Gastroesophageal sphincter (tissue), 4 donors: ENCODE data around the gene SYTL5. TPM values are rescaled to one million over a fixed set of nuclear protein-coding genes. Genes with fewer than 3 reads are reported as not detected.

Source experiments
- ATAC-seq: fragments of 150-250 bp; one replicate; pipeline ENCODE4 v1.9.1; 2016; ENCODE audit warnings: mild to moderate bottlenecking, moderate library complexity
- H3K27ac ChIP-seq, 4 donors: fragments of 200-600 bp; sonication (generic) in 3 of 4; 1 replicate in 3 of 4; 2 replicates in 1 of 4; pipeline ENCODE4 v1.5.1; 2016 to 2019
- H3K27me3 ChIP-seq: fragments of 200-600 bp; sonication (generic); one replicate; pipeline ENCODE4 v1.5.1; 2019
- H3K36me3 ChIP-seq, 2 donors: fragments of 200-600 bp; sonication (generic); one replicate each; pipeline ENCODE4 v1.5.1; 2019; ENCODE audit warnings: control low read depth in 1 of 2
- H3K4me1 ChIP-seq, 3 donors: fragments of 200-600 bp; sonication (generic); 1 replicate in 2 of 3; 2 replicates in 1 of 3; pipeline ENCODE4 v1.5.1; 2016 to 2019; ENCODE audit warnings: control low read depth in 2 of 3
- H3K4me3 ChIP-seq, 2 donors: fragments of 200-600 bp; sonication (generic); one replicate each; pipeline ENCODE4 v1.5.1; 2019; ENCODE audit warnings: mild to moderate bottlenecking in 1 of 2, moderate library complexity in 1 of 2
- H3K9me3 ChIP-seq, 3 donors: fragments of 200-600 bp; sonication (generic); one replicate each; pipeline ENCODE4 v1.5.1; 2017 to 2019; ENCODE audit warnings: control low read depth in 2 of 3
- CTCF ChIP-seq, 4 experiments: fragments of 200-600 bp in 2 of 4; fragments of 450-650 bp in 2 of 4; sonication (generic) in 1 of 4; IDR thresholded peaks; one replicate each; pipeline ENCODE4 v1.5.1; 2017 to 2019; ENCODE audit warnings: antibody characterized with exemption in 4 of 4, mild to moderate bottlenecking in 2 of 4, moderate library complexity in 2 of 4
- EP300 ChIP-seq: sonication (generic); formaldehyde crosslinking; IDR thresholded peaks from one replicate; pipeline ENCODE4 v1.6.1; 2017; ENCODE audit warnings: antibody characterized with exemption, mild to moderate bottlenecking
- POLR2A ChIP-seq, 2 donors: fragments of 450-650 bp; IDR thresholded peaks; one replicate each; pipeline ENCODE4 v1.6.1; 2017; ENCODE audit warnings: antibody characterized with exemption in 2 of 2, mild to moderate bottlenecking in 2 of 2, moderate library complexity in 1 of 2
- POLR2AphosphoS5 ChIP-seq: sonication (generic); formaldehyde crosslinking; IDR thresholded peaks from one replicate; pipeline ENCODE4 v1.6.1; 2017; ENCODE audit warnings: antibody characterized with exemption
- WGBS, 2 donors: methylation state at CpG; one replicate each; pipeline ENCODE4 v1.1.5; 2018; ENCODE audit warnings: low coverage in 1 of 2; 5-methylcytosine and 5-hydroxymethylcytosine counted together
- total RNA-seq, 4 donors: library from RNA; depleted of rRNA; stranded (reverse); fragments of >200 nt; gene quantifications; one replicate each; pipeline ENCODE4 v1.1.0, GENCODE V29; 2016

The SYTL5 gene
- total RNA-seq, 4 donors from 2014 or later = 0.08 to 1.3 (median 0.13) TPM; not detected in 1

- TF ChIP-seq EP300 = no peak
- TF ChIP-seq POLR2AphosphoS5 = no peak
- TF ChIP-seq POLR2A (IDR thresholded peaks at IDR 0.05) = no peak
- no peak for TF ChIP-seq CTCF (IDR thresholded peaks at IDR 0.05)
- Histone ChIP-seq H3K4me3 (no peak overlapping the region), H3K4me1 (no peaks in the 10 kb centered on the region), H3K27me3 (no peaks in the 10 kb centered on the region), H3K27ac (no peak overlapping the region), H3K36me3 (no peaks in the 10 kb centered on the region), H3K9me3 (no peaks in the 10 kb centered on the region)
- ATAC-seq = no peak
- 77% methylated on average over 2 of the region's 4 CpGs; no CpG with 5 or more reads in 1 of the 2 donors for WGBS, 2 donors
Observed at GRCh38 chrX:38085813-38086212, 79.5 kb downstream of the SYTL5 start.

- no peaks in the 10 kb centered on the region for H3K36me3 ChIP-seq
- no peaks in the 10 kb centered on the region for H3K9me3 ChIP-seq
- no peak overlapping the region for H3K4me3 ChIP-seq
- H3K27ac ChIP-seq = no peak overlapping the region
- no peak for TF ChIP-seq POLR2A (IDR thresholded peaks at IDR 0.05)
- TF ChIP-seq EP300 = no peak
- no peak for TF ChIP-seq CTCF (IDR thresholded peaks at IDR 0.05)
- H3K27me3 ChIP-seq = no peaks in the 10 kb centered on the region
- ATAC-seq = no peak
- H3K4me1 ChIP-seq = no peaks in the 10 kb centered on the region
- 37 to 80% methylated on average over 3 to 4 of the region's 4 CpGs for WGBS, 2 donors
Observed at GRCh38 chrX:38086451-38087215, 80.3 kb downstream of the SYTL5 start.

- Histone ChIP-seq H3K4me1 (no peaks in the 10 kb centered on the region), H3K9me3 (no peaks in the 10 kb centered on the region), H3K27ac (no peak overlapping the region), H3K4me3 (no peak overlapping the region), H3K36me3 (no peaks in the 10 kb centered on the region), H3K27me3 (no peaks in the 10 kb centered on the region)
- no peak for TF ChIP-seq CTCF (IDR thresholded peaks at IDR 0.05)
- TF ChIP-seq EP300 = no peak
- no peak for ATAC-seq
- 58 to 100% methylated on average over 1 of the region's 1 CpG for WGBS, 2 donors
Observed at GRCh38 chrX:38087594-38087993, 81.2 kb downstream of the SYTL5 start.

- Histone ChIP-seq H3K27me3 (no peaks in the 10 kb centered on the region), H3K4me1 (no peaks in the 10 kb centered on the region), H3K4me3 (no peak overlapping the region), H3K36me3 (no peaks in the 10 kb centered on the region), H3K9me3 (no peaks in the 10 kb centered on the region), H3K27ac (no peak overlapping the region)
- ATAC-seq = no peak
- 0 to 51% methylated on average over 1 to 4 of the region's 8 CpGs for WGBS, 2 donors
- TF ChIP-seq POLR2AphosphoS5 = no peak
- no peak for TF ChIP-seq EP300
- TF ChIP-seq POLR2A (IDR thresholded peaks at IDR 0.05) = no peak
Observed at GRCh38 chrX:38089173-38089982, 83.0 kb downstream of the SYTL5 start.

GRCh38 chrX:38095971-38096529 is 89.7 kb downstream of the SYTL5 start:
- Histone ChIP-seq H3K4me1 (no peaks in the 10 kb centered on the region), H3K27me3 (no peaks in the 10 kb centered on the region), H3K4me3 (no peak overlapping the region), H3K27ac (no peak overlapping the region), H3K36me3 (no peaks in the 10 kb centered on the region), H3K9me3 (no peaks in the 10 kb centered on the region)
- no peak for TF ChIP-seq POLR2A (IDR thresholded peaks at IDR 0.05)
- no peak for TF ChIP-seq CTCF (IDR thresholded peaks at IDR 0.05)
- WGBS, 2 donors = 39 to 76% methylated on average over 3 to 4 of the region's 4 CpGs
- no peak for ATAC-seq
